Measurements from ENCODE around the gene DNAJB2. TPM values are rescaled to one million over a fixed set of nuclear protein-coding genes. Genes with fewer than 3 reads are reported as not detected.

DNAJB2 gene
- total RNA-seq, 1 donor from 2014 or later, result 60.9 TPM

DNA sequence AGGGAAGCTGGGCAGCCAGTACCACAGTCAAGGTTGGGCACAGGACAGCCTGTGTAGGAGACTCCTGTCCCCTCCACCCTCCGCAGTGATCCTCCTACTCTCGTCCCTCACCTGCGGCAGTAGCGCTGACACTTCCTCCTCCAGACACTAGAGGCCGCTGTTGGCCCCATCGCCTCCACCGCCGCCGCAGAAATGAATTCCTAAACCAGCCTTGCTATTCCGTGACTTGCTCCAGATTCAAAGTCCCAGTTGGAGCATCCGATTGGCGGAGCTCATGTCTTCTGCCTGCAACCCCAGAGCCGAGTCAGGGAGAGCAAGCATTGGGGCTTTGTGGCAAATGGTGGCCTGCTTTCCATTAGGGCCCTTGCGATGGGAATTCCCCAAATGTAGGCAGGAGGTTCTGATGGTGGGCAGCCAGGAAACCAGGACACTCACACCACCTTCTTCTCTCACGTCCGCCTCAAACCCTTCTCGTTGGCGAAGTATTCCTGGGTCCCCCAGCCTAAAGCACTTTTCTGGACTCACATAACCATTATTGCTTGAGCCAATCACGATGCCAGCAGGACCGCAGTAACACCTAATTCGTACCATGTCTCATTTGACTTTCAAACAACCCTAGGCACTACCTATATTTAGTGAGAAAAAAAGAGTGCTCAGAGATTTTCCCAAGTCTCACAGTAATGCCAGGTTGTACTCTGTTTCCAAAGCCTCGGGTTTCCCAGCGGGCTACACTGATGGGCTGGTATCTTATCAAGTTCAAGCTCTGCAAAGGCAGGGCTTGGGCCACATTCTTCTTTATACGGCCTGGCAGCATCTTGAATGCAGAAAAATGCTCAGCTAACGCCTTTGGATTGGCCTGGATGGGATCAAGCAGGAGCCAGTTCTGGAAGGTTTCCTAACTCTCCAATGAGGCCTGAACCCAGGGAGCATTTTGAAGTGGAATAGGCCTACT, 1.2 kb upstream of the DNAJB2 start:
- no peak for DNase-seq (ENCODE audit: low read depth)
- TF ChIP-seq, protein P1, sequence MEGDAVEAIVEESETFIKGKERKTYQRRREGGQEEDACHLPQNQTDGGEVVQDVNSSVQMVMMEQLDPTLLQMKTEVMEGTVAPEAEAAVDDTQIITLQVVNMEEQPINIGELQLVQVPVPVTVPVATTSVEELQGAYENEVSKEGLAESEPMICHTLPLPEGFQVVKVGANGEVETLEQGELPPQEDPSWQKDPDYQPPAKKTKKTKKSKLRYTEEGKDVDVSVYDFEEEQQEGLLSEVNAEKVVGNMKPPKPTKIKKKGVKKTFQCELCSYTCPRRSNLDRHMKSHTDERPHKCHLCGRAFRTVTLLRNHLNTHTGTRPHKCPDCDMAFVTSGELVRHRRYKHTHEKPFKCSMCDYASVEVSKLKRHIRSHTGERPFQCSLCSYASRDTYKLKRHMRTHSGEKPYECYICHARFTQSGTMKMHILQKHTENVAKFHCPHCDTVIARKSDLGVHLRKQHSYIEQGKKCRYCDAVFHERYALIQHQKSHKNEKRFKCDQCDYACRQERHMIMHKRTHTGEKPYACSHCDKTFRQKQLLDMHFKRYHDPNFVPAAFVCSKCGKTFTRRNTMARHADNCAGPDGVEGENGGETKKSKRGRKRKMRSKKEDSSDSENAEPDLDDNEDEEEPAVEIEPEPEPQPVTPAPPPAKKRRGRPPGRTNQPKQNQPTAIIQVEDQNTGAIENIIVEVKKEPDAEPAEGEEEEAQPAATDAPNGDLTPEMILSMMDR (IDR thresholded peaks at IDR 0.05; ENCODE audit: insufficient read depth, low read length, poor library complexity, severe bottlenecking), result peak; percentile 95
- Histone ChIP-seq H3K36me3 (ENCODE audit: control insufficient read depth, insufficient read depth, low read length) (no peaks in the 10 kb centered on the region), H3K27me3 (ENCODE audit: control insufficient read depth, insufficient read depth, low read length) (no peaks in the 10 kb centered on the region), H3K4me3 (ENCODE audit: low read depth, low read length) (no peak overlapping the region)

DNA sequence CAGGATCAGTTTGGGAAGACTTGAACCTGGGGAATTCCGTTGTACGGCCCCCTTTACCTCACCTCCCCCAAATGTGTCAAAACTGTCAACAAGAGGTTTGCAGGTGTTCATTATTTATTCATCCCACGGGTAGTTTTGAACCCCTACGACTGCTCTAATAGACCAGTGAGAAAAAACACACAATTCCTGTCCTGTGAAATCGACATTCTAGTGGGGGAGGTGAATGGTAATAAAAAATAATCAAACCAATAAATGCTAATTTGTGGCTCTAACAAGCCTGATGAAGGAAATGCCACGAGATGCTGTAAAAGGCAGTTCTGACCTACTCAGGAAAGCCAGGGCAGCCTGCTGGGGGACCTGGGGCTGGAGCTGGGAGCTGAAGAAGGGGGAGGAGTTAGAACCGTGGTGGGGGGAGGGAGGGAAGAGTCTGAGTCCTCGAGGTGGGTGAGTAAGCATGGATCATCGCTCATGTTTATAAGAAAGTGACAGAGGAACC, 463 bp upstream of the DNAJB2 start:
- Histone ChIP-seq H3K27me3 (ENCODE audit: control insufficient read depth, insufficient read depth, low read length) (no peaks in the 10 kb centered on the region), H3K4me3 (ENCODE audit: low read depth, low read length) (no peak overlapping the region), H3K36me3 (ENCODE audit: control insufficient read depth, insufficient read depth, low read length) (no peaks in the 10 kb centered on the region)
- DNase-seq (ENCODE audit: low read depth), result no peak
- TF ChIP-seq, protein P1 (IDR thresholded peaks at IDR 0.05; ENCODE audit: insufficient read depth, low read length, poor library complexity, severe bottlenecking), result no peak

DNA sequence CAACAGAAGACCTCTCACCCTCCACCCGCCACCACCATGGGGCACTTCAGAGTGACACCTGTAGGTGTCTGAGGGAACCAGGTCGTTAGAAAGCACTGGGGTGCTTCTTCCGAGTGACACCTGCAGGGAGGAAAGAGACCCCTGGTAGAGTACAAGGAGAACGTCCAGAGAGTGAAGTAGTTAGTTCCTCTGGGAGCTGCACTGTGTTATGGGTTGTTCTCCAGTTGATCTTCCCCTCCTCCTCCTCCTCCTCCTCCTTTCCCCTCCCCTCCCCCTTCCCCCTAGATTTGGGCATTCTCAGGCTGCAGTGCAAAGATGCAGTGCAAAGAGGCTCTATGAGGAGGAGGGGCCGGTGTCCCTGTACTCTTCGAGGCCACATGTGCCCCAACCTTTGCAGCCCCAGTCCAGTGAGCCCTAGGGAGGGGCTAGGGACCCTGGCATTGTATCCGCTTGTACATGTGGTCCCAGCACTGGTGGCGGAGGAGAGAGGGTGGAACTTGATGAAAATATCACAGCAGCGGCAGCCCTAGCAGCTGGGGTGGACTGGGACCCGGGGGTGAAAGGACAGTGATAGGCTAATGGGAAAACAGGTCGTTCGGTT, 850 bp downstream of the DNAJB2 start:
- TF ChIP-seq, protein P1 (IDR thresholded peaks at IDR 0.05; ENCODE audit: insufficient read depth, low read length, poor library complexity, severe bottlenecking), result no peak
- H3K36me3 ChIP-seq (ENCODE audit: control insufficient read depth, insufficient read depth, low read length), result no peaks in the 10 kb centered on the region
- DNase-seq (ENCODE audit: low read depth), result no peak
- H3K27me3 ChIP-seq (ENCODE audit: control insufficient read depth, insufficient read depth, low read length), result no peaks in the 10 kb centered on the region
- peak overlapping the region; percentile 63 for H3K4me3 ChIP-seq (ENCODE audit: low read depth, low read length)

DNA sequence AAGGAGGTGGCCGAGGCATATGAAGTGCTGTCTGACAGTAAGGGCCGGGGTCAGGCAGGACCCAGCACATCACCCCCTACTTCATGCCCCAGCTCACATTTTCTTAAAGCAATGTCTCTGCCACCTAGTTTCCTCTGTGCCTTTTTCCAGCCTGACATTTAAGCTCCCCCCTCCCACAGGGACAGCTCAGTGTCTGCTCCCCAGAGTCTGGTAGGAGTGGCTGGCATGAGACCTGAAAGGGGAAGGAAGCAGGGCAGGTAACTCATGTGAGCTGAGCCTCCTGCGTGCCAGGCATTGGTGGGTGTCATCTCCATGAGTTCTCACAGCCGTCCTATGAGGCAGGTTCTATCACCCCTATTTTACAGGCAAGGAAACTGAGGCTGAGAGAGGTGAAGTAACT, 1.5 kb downstream of the DNAJB2 start:
- TF ChIP-seq, protein P1 (IDR thresholded peaks at IDR 0.05; ENCODE audit: insufficient read depth, low read length, poor library complexity, severe bottlenecking), result no peak
- no peak overlapping the region for H3K4me3 ChIP-seq (ENCODE audit: low read depth, low read length)
- H3K36me3 ChIP-seq (ENCODE audit: control insufficient read depth, insufficient read depth, low read length), result no peaks in the 10 kb centered on the region
- no peaks in the 10 kb centered on the region for H3K27me3 ChIP-seq (ENCODE audit: control insufficient read depth, insufficient read depth, low read length)
- DNase-seq (ENCODE audit: low read depth), result no peak

DNA sequence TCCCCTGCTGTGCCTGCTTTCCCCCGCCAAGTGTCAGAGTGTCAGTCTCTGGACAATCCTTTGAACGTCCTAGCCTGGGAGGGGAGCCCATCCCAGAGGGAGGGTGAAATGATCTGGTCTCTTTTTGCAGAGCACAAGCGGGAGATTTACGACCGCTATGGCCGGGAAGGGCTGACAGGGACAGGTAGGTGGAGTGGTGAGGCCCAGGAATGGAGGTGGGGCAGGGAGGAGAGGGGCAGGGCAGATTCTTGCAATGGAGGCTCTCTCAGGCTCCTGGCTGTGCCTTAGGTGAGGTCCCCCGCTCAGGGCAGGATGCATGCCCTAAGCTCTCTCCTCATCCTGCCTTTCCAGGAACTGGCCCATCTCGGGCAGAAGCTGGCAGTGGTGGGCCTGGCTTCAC, 2.4 kb downstream of the DNAJB2 start:
- Histone ChIP-seq H3K4me3 (ENCODE audit: low read depth, low read length) (no peak overlapping the region), H3K27me3 (ENCODE audit: control insufficient read depth, insufficient read depth, low read length) (no peaks in the 10 kb centered on the region), H3K36me3 (ENCODE audit: control insufficient read depth, insufficient read depth, low read length) (no peaks in the 10 kb centered on the region)
- TF ChIP-seq, protein P1 (IDR thresholded peaks at IDR 0.05; ENCODE audit: insufficient read depth, low read length, poor library complexity, severe bottlenecking), result no peak
- no peak for DNase-seq (ENCODE audit: low read depth)
